22Rv1 (cell line): Measurements from ENCODE around the gene TBC1D26.

Experiments used
- CTCF ChIP-seq: fragments of 450-650 bp; IDR thresholded peaks from 2 replicates; pipeline ENCODE4 v1.5.1; 2017; ENCODE audit warnings: mild to moderate bottlenecking
- ZFX ChIP-seq: fragments of 450-650 bp; IDR thresholded peaks from 2 replicates; pipeline ENCODE4 v1.6.1; 2017; ENCODE audit warnings: antibody characterized with exemption, borderline replicate concordance

GRCh38 chr17:15783461-15783860 is 51.4 kb downstream of the TBC1D26 start:
- TF ChIP-seq CTCF (no peak), ZFX (no peak)
